DOHH2 (cell line): ENCODE measurements around the gene ZSCAN1.

ENCODE experiments used
- H3F3A ChIP-seq: fragments of 200-600 bp; sonication (generic), shearing (Covaris generic); 2 replicates; pipeline ENCODE4 v1.6.0; 2016; ENCODE audit warnings: antibody characterized with exemption, mild to moderate bottlenecking; ENCODE audit not compliant: control insufficient read depth, insufficient read depth
- H3K27ac ChIP-seq: fragments of 200-600 bp; sonication (generic); 2 replicates; pipeline ENCODE4 v1.5.1; 2014; ENCODE audit warnings: low read depth, mild to moderate bottlenecking, low read length, moderate library complexity
- H3K27me3 ChIP-seq: fragments of 200-600 bp; sonication (generic); 2 replicates; pipeline ENCODE4 v1.6.1; 2014; ENCODE audit warnings: mild to moderate bottlenecking, low read length, mixed read lengths; ENCODE audit not compliant: control insufficient read depth
- H3K36me3 ChIP-seq: fragments of 200-600 bp; sonication (generic); 2 replicates; pipeline ENCODE4 v1.6.1; 2014; ENCODE audit warnings: mild to moderate bottlenecking, low read length, moderate library complexity, mixed read lengths; ENCODE audit not compliant: control insufficient read depth
- H3K4me1 ChIP-seq: fragments of 200-600 bp; sonication (generic); 2 replicates; pipeline ENCODE4 v1.6.1; 2014; ENCODE audit warnings: mild to moderate bottlenecking, low read length, mixed read lengths; ENCODE audit not compliant: control insufficient read depth
- H3K4me2 ChIP-seq: fragments of 200-600 bp; sonication (generic); 2 replicates; pipeline ENCODE4 v1.6.0; 2014; ENCODE audit warnings: mild to moderate bottlenecking, low read length, moderate library complexity
- H3K4me3 ChIP-seq: fragments of 200-600 bp; sonication (generic); 2 replicates; pipeline ENCODE4 v1.5.1; 2014; ENCODE audit warnings: mild to moderate bottlenecking, low read length, mixed read lengths
- H3K79me2 ChIP-seq: fragments of 200-600 bp; sonication (generic); 2 replicates; pipeline ENCODE4 v1.6.1; 2014; ENCODE audit warnings: mild to moderate bottlenecking, low read length, mixed read lengths; ENCODE audit not compliant: control insufficient read depth
- H3K9me2 ChIP-seq: fragments of 200-600 bp; sonication (generic); replicated peaks from 2 replicates; pipeline ENCODE4 v1.6.1; 2014; ENCODE audit warnings: mild to moderate bottlenecking, low read length, mixed read lengths; ENCODE audit not compliant: control insufficient read depth
- H3K9me3 ChIP-seq: fragments of 200-600 bp; sonication (generic); 2 replicates; pipeline ENCODE4 v1.6.1; 2014; ENCODE audit warnings: antibody characterized with exemption, low read length, mixed read lengths; ENCODE audit not compliant: control insufficient read depth, insufficient read depth
- H4K20me1 ChIP-seq: fragments of 200-600 bp; sonication (generic); 2 replicates; pipeline ENCODE4 v1.6.0; 2014; ENCODE audit warnings: low read depth, mild to moderate bottlenecking, antibody characterized with exemption, low read length, moderate library complexity; ENCODE audit not compliant: control insufficient read depth, insufficient read depth
- EZH2phosphoT487 ChIP-seq: fragments of 200-600 bp; sonication (generic); IDR thresholded peaks from 2 replicates; pipeline ENCODE4 v1.6.1; 2017; ENCODE audit warnings: borderline replicate concordance, mild to moderate bottlenecking, antibody characterized with exemption, low read length, moderate library complexity, mixed read lengths
- TF ChIP-seq, protein P1 (sequence below): fragments of 200-600 bp; sonication (generic); IDR thresholded peaks from one replicate; pipeline ENCODE4 v1.5.1; 2014; ENCODE audit warnings: antibody characterized with exemption, mild to moderate bottlenecking, low read depth, low read length; ENCODE audit not compliant: poor library complexity, severe bottlenecking

Gene ZSCAN1

DNA sequence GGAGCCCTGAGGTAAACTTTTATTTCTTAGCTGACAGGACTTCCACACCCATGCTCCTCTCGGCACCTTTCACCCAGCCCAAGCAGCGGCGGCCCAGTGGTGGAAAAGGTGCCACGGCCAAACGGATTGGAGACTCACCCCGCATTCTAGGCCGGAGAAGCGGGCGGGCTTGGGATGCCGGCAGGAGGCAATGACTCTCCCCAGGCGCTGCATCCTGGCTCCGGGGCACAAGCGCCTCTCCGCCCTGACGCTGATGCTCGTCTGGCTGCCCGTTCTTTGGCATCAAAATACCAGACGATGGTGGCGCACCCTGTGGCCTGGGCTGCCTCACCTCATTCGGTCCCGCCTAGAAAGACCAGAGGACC lies 24.5 kb upstream of the ZSCAN1 start:
- H3K27me3 ChIP-seq: no peaks in the 10 kb centered on the region
- no peak overlapping the region for H3K4me3 ChIP-seq
- no peaks in the 10 kb centered on the region for H3F3A ChIP-seq
- H4K20me1 ChIP-seq: no peaks in the 10 kb centered on the region
- no peak overlapping the region for H3K4me2 ChIP-seq
- H3K9me2 ChIP-seq: no peaks in the 10 kb centered on the region
- H3K9me3 ChIP-seq: peaks cover 42% of the 10 kb centered on the region; the same call in 1 of the 2 replicates
- H3K4me1 ChIP-seq: no peaks in the 10 kb centered on the region
- H3K36me3 ChIP-seq: no peaks in the 10 kb centered on the region
- H3K27ac ChIP-seq: no peak overlapping the region
- no peaks in the 10 kb centered on the region for H3K79me2 ChIP-seq
- no peak for TF ChIP-seq EZH2phosphoT487
- TF ChIP-seq, protein P1, sequence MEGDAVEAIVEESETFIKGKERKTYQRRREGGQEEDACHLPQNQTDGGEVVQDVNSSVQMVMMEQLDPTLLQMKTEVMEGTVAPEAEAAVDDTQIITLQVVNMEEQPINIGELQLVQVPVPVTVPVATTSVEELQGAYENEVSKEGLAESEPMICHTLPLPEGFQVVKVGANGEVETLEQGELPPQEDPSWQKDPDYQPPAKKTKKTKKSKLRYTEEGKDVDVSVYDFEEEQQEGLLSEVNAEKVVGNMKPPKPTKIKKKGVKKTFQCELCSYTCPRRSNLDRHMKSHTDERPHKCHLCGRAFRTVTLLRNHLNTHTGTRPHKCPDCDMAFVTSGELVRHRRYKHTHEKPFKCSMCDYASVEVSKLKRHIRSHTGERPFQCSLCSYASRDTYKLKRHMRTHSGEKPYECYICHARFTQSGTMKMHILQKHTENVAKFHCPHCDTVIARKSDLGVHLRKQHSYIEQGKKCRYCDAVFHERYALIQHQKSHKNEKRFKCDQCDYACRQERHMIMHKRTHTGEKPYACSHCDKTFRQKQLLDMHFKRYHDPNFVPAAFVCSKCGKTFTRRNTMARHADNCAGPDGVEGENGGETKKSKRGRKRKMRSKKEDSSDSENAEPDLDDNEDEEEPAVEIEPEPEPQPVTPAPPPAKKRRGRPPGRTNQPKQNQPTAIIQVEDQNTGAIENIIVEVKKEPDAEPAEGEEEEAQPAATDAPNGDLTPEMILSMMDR: no peak

DNA sequence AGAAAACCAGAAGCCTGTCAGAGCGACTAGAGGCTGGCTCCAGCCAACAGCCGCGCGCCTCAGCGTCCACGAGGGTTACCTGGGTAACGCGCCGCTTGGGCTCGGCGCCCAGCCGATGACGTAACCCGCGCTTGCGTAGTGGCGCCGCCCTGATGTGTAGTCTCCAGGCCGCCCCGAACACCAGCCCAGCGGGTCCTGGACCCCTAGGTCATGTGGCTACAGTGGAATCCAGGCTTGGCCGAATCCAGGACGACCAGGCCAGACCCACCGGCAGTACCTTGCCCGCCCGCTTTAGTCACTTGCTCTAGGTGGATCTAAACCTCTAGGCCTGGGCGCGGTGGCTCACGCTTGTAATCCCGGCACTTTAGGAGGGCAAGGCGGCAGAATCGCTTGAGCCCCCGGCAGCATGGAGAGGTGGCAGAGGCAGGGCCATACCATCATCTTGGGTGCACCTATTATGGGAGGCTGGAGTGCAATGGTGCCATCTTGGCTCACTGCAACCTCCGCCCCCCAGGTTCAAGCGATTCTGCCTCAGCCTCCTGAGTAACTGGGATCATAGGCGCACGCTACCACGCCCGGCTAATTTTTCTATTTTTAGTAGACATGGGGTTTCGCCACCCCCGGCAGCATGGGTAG lies 24.0 kb upstream of the ZSCAN1 start:
- H3K4me1 ChIP-seq: no peaks in the 10 kb centered on the region
- peaks cover 39% of the 10 kb centered on the region; the same call in 1 of the 2 replicates for H3K9me3 ChIP-seq
- no peak overlapping the region for H3K4me3 ChIP-seq
- H3K36me3 ChIP-seq: no peaks in the 10 kb centered on the region
- no peaks in the 10 kb centered on the region for H3F3A ChIP-seq
- TF ChIP-seq, protein P1: no peak
- no peak for TF ChIP-seq EZH2phosphoT487
- H4K20me1 ChIP-seq: no peaks in the 10 kb centered on the region
- H3K79me2 ChIP-seq: no peaks in the 10 kb centered on the region
- H3K27me3 ChIP-seq: no peaks in the 10 kb centered on the region
- no peak overlapping the region for H3K4me2 ChIP-seq
- H3K9me2 ChIP-seq: no peaks in the 10 kb centered on the region
- no peak overlapping the region for H3K27ac ChIP-seq

DNA sequence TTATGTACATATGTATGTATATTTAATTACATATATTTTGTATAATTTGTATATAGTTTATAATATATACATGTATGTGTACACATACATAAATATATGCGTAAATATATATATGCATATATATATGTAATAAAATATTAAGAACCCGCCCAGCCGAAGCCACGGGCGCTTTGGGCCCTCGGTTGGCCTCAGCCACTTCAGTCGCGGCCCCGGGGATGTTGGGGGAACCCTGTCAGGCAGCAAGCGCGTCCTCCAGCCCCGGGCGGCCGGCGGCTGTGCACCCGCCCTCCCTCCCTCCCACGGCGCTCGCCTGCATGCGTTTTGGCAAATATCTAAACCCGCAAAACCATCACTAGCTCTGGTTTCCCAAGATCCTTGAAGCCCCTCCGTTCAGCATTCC lies 23.3 kb upstream of the ZSCAN1 start:
- peaks cover 35% of the 10 kb centered on the region; the same call in 1 of the 2 replicates for H3K9me3 ChIP-seq
- H3K9me2 ChIP-seq: no peaks in the 10 kb centered on the region
- no peak overlapping the region for H3K4me3 ChIP-seq
- H3K36me3 ChIP-seq: no peaks in the 10 kb centered on the region
- no peaks in the 10 kb centered on the region for H3K4me1 ChIP-seq
- no peak overlapping the region for H3K4me2 ChIP-seq
- no peak overlapping the region for H3K27ac ChIP-seq
- TF ChIP-seq, protein P1: no peak
- no peak for TF ChIP-seq EZH2phosphoT487
- no peaks in the 10 kb centered on the region for H3K79me2 ChIP-seq
- no peaks in the 10 kb centered on the region for H3F3A ChIP-seq
- H3K27me3 ChIP-seq: no peaks in the 10 kb centered on the region
- no peaks in the 10 kb centered on the region for H4K20me1 ChIP-seq
